Activated T-helper 9 cell treated with anti-CD3 and anti-CD28 coated beads, Interleukin-2, amount 50 U/mL, for 16 hours (primary cell): ENCODE data around the gene COX8A.
"Not testable (repeated sequence)": the region's sequence is repeated elsewhere in the genome, so short reads cannot be mapped to it uniquely, and the experiment has no call there.

Experiments
- DNase-seq: peaks from one replicate; pipeline ENCODE4 v3.0.0-alpha.2; 2020; ENCODE audit warnings: low read depth

The COX8A gene

DNA sequence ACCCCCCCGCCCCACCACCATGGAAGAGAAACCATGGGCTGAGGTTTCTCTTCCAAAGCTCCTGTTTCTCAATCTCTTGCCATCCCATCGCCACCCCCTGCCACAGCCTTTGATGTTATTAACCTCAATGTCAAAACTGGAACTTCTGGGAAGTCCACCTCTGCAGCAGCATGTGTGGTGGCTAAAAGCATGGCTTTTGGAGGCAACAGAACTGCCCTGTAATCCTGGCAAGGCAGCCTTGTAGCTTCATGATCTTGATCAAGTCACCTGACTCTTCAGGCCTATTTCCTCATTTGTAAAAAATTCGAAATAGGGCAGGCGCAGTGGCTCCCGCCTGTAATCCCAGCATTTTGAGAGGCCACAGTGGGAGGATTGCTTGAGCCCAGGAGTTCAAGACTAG lies 3.5 kb upstream of the COX8A start:
- no peak for DNase-seq

DNA sequence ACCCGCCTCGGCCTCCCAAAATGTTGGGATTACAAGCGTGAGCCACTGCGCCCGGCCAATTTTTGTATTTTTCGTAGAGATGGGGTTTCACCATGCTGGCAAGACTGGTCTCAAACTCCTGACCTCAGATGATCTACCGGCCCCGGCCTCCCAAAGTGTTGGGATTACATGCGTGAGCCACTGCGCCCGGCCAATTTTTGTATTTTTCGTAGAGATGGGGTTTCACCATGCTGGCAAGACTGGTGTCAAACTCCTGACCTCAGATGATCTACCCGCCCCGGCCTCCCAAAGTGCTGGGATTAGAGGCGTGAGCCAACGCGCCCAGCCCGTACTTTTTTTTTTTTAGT lies 535 bp upstream of the COX8A start:
- not testable (repeated sequence) for DNase-seq

GRCh38 chr11:63978551-63979239 lies 4.3 kb downstream of the COX8A start:
- no peak for DNase-seq

DNA sequence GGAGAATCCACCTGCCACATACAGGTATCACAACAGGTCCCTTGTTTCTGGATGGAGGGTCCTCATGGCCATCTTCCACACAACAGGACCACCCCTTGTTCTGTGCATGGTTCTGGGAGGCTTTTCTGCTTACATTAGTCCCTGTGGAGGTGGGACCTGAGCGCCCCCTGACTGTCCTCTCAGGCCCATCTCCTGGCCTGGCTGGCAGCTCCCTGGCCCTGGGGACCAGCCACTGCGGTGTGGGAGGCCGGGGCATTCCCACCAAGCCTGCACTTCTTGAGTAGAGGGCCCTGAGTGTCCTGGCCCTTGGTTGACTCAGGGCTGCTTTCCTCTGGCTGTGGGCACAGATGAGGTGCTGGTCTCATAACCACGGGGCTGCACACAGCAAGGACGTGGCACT lies 5.0 kb downstream of the COX8A start:
- DNase-seq: no peak

DNA sequence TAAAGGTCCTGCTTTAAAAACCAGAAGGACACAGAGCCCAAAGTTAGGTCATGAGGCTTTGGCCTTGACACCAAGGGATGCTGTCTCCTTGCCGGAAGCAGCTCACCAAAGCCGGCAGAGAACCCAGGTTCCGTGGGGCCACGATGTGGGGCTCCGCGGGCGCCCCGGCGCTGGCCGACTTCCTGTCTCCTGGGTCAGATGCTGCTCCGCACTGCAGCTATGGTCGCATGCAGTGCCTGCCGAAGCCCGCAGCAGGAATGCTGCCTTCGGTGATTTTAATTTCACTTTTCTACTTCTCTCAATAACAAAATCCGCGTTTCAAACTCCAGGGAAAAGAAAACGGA lies 11.4 kb downstream of the COX8A start:
- peak; percentile 46 for DNase-seq

DNA sequence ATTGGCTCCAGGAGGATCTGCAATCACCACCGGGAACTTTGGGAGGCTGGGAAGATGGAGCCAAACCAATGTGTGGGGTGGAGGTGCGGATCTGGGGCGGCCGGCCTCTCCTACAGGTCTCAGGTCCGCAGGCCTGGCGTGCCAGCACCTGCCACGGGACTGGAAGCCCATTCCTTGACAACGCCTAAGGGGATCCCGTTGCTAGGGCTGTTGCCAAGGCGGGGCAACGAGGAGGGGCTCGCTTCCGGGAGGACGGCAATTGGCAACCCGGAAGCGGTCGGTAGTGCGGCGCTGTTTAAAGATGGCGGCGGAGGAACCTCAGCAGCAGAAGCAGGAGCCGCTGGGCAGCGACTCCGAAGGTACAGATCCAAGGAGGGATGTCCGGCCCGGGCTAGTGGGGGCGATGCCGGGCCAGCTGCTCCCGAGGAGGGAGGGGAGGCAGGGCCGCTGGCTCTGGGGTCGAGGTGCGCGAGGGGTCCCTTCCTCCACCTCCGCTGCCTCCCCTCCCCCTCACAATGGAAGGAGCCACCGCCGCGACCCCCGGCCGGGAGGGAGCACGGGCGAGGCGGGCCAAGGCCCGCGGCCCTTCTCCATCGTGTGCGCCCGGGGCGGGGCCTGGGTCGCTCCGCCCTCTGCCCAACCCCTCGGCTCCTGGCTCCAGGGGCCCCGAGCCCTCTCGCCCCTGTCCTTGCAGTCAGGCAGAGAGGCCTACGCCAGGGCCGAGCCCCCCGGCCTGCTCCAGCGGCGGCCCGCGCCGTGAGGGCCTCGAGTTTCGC lies 11.9 kb downstream of the COX8A start, which contains the start of gene OTUB1:
Gene OTUB1, plus strand, starts transcription at position 283 of the 776 bp plus-strand sequence. Its CDS starts 19 bp downstream, at position 302.
- peak; percentile 84 for DNase-seq

DNA sequence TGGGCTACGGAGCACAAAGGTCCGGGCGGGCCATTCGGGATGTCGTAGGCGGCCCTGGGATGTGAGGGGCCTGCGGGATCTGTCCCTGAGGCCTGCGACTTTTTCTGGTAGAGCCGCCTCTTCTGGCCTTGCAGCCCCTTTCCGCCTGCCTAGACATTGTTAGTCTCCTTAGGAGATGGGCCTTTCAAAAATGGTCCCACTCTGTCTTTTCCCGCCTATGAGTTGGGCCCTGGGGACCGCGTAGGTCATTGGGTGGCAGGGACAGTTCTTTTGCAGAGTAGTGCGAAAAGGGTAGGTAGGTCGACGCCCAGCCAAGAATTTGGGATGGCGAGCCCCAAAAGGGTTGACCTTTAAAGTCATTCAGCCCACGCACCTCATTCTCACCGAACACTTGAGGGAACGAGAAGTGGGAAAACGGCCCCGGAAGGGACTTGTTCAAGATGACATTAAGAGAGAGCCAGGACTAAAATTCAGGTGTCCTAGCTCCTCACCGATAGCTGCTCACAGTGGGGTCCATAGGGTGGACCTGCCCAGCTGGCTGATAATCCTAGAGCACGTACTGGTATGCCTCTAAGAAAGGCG lies 12.6 kb downstream of the COX8A start:
- no peak for DNase-seq

DNA sequence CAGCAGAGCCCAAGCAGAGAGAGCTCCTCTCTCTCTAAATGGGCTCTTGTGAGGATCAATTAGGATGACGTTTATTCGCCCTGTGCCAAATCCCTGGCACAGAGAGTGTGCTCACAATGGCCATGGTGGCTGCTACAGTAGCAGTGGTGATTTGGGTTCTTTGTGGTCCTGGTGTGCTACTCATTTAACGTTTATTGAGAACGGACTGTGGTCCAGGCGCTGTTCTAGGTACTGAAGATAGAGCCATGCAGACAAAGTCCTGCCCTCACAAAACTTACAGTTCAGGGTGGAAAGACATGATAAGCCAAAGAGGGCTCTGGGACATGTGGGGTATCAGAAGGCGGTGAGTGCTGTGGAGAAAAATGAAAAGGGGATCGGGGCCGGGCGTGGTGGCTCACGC lies 17.1 kb downstream of the COX8A start:
- DNase-seq: no peak

- no peak for DNase-seq
These were observed 18.7 kb downstream of the COX8A start for GRCh38 chr11:63993100-63993499.

- DNase-seq: no peak
These were observed 19.6 kb downstream of the COX8A start for GRCh38 chr11:63993993-63994392.

- no peak for DNase-seq
These were observed 22.1 kb downstream of the COX8A start for GRCh38 chr11:63996512-63996911.

GRCh38 chr11:63997104-63997700 lies 22.8 kb downstream of the COX8A start:
- DNase-seq: no peak

- no peak for DNase-seq
These were observed 23.4 kb downstream of the COX8A start for GRCh38 chr11:63997801-63998337.

- no peak for DNase-seq
These were observed 24.3 kb downstream of the COX8A start for GRCh38 chr11:63998558-63999348.

DNA sequence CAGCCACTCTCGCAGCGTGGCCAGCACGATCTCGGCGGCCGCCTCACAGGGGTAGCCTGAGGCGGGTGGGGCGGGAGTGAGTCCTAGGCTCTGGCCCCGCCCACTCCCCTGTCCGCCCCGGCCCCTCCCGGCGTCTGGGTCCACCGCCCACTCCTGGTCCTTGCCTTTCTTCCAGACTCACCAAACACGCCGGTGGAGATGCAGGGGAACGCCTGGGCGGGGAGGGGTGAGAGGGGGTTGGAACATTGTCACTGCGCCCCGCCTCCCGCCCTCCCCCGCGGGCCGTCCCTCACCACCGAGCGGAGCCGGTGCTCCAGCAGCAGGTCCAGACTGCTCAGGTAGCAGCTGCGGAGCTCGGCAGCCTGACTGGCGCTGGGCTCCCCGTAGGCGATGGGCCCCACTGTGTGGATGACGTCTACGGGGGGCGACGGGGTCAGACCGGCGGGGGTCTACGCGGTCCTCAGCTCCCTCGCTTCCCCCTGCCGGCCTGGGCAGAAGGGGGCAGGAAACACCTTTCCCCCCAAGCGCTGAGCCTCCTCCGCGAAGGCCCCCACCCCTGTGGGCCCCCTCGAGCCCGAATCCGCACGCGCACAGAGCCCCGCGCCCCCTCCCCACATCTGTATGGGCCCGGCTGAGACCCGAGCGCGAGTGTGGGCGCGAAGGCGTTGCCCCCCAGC lies 25.1 kb downstream of the COX8A start:
- peak; percentile 60 for DNase-seq

GRCh38 chr11:64000026-64000739 lies 25.8 kb downstream of the COX8A start:
- DNase-seq: peak; percentile 68

DNA sequence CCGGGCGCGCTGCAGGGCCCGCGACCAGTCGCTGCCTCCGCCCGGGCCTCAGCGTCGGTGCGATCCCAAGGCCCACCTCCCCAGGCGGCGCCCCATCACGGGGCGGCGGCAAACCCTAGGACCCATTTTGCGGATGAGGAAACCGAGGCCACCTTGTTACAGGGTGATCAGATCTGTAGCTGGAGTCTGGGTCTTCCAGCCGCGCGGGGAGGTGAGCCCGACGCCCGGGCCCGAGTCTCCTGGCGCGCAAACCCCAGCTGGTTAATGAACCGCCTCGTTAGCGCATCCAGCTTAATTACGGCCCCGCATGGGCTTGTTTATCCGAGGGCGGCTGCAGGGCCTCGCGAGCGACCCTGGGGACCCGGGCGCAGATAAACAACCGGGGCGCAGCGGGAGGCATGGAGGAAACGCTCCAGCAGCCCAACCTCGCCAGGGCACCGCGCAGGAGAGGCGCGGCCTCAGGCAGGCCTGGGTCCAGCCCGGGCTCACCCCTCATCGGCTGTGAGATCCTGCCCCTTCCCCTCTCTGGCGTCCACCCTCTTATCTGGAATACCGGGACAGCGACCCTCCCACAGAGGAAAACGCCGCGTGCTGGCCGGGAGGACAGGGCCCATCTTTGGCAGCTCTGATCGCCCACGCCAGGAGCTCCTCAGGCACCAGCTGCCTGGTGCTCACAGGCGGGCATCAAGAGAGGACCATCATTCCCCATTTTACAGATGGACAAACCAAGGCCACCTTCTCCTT lies 26.5 kb downstream of the COX8A start:
- DNase-seq: no peak

DNA sequence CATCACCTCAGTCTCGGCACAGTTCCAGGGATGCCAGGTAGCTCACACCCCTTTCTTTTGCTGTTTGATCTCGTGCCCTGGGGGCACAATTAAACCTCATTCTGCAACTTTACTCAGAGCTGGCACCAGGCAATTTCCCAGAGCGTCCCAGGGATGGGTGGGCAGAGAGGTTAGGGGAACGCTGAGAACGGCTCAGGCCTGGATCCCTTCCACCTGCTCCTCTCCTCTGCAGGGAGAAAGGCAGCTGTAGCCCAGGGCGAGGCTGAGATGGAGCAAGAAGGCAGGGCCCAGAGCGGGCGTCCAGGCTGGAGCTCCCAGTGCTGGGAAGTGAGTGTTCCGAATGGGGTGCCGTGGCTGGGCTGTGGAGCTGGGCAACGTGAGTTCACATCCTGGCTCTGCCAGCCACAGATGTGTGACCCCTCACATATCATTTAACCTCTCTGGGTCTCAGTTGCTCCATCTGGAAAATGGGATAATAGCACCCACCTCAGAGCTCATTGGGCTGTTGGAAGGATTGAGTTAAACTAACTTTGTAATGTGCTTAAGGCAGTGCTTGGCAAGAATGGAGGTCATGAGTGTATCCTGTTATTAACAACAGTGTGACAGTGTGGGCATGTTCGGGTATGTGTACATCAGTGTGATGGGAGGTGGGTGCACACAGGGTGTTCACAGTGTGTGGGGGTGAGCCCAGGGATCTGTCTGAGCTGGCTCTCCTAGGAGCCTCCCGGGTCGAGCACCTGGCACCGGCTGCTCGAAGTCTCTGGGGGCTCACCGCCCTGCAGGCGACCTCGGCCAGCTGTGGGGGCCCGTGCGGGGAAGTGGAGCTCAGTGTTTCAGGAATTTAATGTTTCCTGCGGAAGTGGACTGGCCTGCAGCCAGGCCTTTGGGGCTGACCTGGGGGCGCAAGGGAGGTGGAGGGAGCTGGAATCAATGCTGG lies 27.3 kb downstream of the COX8A start:
- DNase-seq: no peak
